Thoracic aorta (tissue), 2 donors: ENCODE data around the gene SLC26A1. TPM values are rescaled to one million over a fixed set of nuclear protein-coding genes. Genes with fewer than 3 reads are reported as not detected.

Experiments
- ATAC-seq: fragments of 150-250 bp; one replicate; pipeline ENCODE4 v1.8.0; 2017; ENCODE audit warnings: low read depth; ENCODE audit not compliant: insufficient number of reproducible peaks, low FRiP score
- DNase-seq: peaks from one replicate; pipeline ENCODE4 v3.0.0-alpha.2; 2020; ENCODE audit warnings: low spot score
- H3K27ac ChIP-seq, 2 donors: fragments of 200-600 bp; sonication (generic); 1 replicate in 1 of 2; 2 replicates in 1 of 2; pipeline ENCODE4 v1.5.1; 2016; ENCODE audit warnings: mild to moderate bottlenecking in 2 of 2, moderate library complexity in 2 of 2
- H3K27me3 ChIP-seq: fragments of 200-600 bp; sonication (generic); replicated peaks from 2 replicates; pipeline ENCODE4 v1.6.0; 2016; ENCODE audit warnings: mild to moderate bottlenecking; ENCODE audit not compliant: insufficient read depth
- H3K36me3 ChIP-seq: fragments of 200-600 bp; sonication (generic); one replicate; pipeline ENCODE4 v1.5.1; 2016
- H3K4me1 ChIP-seq, 2 donors: fragments of 200-600 bp; sonication (generic); 1 replicate in 1 of 2; 2 replicates in 1 of 2; pipeline versions ENCODE4 v1.5.1 to v1.6.0; 2016; ENCODE audit warnings: low read depth in 2 of 2, mild to moderate bottlenecking in 1 of 2; ENCODE audit not compliant: control insufficient read depth in 1 of 2
- H3K4me3 ChIP-seq: fragments of 200-600 bp; sonication (generic); 2 replicates; pipeline ENCODE4 v1.5.1; 2016; ENCODE audit warnings: mild to moderate bottlenecking
- H3K9me3 ChIP-seq: fragments of 200-600 bp; sonication (generic); 2 replicates; pipeline ENCODE4 v1.5.1; 2016
- total RNA-seq, 2 donors: library from RNA; depleted of rRNA; stranded (reverse); fragments of >200 nt; gene quantifications; one replicate each; pipeline versions ENCODE4 v1.1.0 to v1.2.3, GENCODE V29; 2016
- TF ChIP-seq, protein P1 (sequence below): fragments of 200-600 bp; sonication (generic); IDR thresholded peaks from one replicate; pipeline ENCODE4 v1.5.1; 2019; ENCODE audit warnings: antibody characterized with exemption

The SLC26A1 gene
- total RNA-seq, 2 donors from 2014 or later, result not detected

DNA sequence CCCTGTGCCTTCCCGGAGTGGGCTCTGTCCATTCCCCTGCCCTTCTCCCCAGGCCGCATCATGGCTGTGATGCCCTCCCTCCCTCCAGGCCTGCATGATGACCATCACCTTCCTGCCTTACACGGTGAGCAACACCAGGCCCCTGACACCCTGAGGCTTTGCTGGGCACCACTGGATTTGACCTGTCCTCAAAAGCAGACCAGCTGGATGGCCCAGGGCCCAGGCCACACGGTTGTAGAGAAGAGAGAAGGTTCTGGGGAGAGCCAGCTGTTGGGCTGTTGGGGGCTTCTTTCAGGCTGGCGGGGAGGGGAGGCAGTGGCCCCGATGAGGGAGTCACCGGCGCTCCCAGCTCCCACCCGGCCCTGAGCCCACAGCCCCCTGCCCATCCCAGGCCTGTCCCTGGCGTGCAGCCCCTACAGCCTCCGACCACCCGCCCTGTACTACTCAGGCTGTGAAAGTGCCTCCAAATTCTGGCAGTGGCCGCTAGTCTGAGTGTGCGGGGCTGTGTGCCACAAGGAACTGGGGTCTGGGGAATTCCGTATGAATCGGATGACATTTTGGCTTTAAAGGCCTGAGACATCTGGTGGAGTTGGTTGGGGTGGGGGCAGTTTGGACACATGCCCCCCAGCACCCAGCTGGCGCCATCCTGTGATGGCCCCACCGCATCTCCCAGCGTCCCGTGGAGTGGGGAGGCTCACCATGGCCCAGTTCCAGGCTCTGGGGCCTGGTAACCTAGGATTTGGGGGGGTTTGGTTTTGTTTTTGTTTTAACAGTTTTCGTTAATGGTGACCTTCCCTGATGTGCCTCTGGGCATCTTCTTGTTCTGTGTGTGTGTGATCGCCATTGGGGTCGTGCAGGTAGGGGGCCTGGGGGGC lies 41.4 kb downstream of the SLC26A1 start:
- DNase-seq, result no peak
- Histone ChIP-seq H3K36me3 (peaks cover 9% of the 10 kb centered on the region), H3K4me3 (no peak overlapping the region), H3K9me3 (no peaks in the 10 kb centered on the region), H3K4me1 (no peaks in the 10 kb centered on the region), H3K27ac (no peak overlapping the region), H3K27me3 (no peaks in the 10 kb centered on the region)
- no peak for ATAC-seq
- TF ChIP-seq, protein P1, sequence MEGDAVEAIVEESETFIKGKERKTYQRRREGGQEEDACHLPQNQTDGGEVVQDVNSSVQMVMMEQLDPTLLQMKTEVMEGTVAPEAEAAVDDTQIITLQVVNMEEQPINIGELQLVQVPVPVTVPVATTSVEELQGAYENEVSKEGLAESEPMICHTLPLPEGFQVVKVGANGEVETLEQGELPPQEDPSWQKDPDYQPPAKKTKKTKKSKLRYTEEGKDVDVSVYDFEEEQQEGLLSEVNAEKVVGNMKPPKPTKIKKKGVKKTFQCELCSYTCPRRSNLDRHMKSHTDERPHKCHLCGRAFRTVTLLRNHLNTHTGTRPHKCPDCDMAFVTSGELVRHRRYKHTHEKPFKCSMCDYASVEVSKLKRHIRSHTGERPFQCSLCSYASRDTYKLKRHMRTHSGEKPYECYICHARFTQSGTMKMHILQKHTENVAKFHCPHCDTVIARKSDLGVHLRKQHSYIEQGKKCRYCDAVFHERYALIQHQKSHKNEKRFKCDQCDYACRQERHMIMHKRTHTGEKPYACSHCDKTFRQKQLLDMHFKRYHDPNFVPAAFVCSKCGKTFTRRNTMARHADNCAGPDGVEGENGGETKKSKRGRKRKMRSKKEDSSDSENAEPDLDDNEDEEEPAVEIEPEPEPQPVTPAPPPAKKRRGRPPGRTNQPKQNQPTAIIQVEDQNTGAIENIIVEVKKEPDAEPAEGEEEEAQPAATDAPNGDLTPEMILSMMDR, result no peak

DNA sequence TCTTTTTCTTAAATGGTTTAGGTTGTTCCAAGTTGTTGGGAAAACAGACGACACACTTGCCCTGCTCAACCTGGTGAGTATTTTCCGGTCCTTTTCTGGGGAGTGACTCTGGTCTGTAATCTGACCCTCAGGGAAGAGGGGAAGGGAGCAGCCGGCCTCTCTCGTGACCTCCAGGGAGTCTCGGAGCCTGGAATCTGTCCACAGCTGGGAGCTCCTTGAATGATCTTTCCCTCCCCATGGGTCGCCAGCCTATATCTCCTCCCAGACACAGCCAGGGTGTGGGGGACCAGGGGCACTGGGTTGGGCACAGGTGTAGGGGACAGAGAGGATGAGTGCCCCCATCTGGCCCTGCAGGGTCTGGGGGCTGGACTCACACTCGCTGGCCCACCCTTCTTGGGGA lies 42.0 kb downstream of the SLC26A1 start:
- ATAC-seq, result no peak
- Histone ChIP-seq H3K9me3 (no peaks in the 10 kb centered on the region), H3K36me3 (peaks cover 9% of the 10 kb centered on the region), H3K4me3 (no peak overlapping the region), H3K27me3 (no peaks in the 10 kb centered on the region), H3K4me1 (no peaks in the 10 kb centered on the region), H3K27ac (no peak overlapping the region)
- DNase-seq, result no peak
- TF ChIP-seq, protein P1, result no peak

DNA sequence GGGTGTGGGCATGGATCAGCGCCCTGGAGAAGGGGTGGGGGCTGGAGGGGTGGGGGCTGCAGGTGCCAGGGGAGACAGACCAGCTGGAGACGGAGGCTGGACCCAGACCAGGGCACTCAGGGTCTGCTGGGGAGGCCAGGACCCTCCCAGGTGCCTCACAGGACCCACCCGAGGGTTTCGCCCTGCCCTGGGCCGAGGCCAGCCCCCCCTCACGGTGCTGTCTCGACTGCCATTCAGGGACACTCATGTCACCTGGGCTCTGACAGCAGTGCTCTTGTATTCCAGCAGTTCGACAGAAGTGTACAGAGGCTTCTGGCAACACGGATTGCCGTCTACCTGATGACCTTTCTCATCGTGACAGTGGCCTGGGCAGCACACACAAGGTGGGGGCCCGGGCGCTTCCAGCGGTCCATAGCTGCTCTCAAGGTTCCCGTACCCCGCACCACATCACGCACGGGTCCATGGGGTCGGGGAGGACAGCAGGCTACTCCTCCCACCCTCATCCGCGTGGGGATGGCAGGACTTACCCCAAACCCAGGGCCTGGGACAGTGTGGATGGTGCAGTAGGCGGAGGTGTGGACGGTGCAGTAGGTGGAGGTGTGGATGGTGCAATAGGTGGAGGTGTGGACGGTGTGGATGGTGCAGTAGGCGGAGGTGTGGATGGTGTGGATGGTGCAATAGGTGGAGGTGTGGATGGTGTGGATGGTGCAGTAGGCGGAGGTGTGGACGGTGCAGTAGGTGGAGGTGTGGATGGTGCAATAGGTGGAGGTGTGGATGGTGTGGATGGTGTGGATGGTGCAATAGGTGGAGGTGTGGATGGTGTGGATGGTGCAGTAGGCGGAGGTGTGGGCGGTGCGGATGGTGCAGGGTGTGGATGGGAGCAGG lies 42.8 kb downstream of the SLC26A1 start:
- H3K36me3 ChIP-seq, result peaks cover 9% of the 10 kb centered on the region

DNA sequence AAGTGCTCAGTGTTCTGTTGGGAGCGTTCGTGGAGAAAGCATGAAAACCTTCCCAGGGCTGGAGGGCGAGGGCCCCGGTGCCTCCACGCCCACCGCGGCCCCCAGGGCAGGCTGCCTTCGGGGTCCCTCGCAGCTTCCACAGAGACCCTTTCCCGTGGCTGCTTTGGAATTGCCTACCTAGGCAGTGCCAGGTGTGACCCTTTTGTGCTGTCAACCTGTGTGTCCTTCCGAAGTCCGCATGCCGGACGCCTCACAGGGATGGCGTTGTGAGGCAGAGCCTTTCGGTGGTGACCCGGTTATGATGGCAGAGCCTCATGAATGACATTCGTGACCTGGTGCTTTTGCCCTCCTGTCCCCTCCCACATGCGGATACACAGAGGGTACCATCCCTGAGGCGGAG lies 43.5 kb downstream of the SLC26A1 start:
- Histone ChIP-seq H3K4me1 (no peaks in the 10 kb centered on the region), H3K27me3 (no peaks in the 10 kb centered on the region), H3K4me3 (no peak overlapping the region), H3K27ac (no peak overlapping the region), H3K9me3 (no peaks in the 10 kb centered on the region), H3K36me3 (peaks cover 9% of the 10 kb centered on the region)
- DNase-seq, result no peak
- ATAC-seq, result no peak
- TF ChIP-seq, protein P1, result no peak

More for the DNA sequence above, 42.8 kb downstream of the SLC26A1 start:
- Histone ChIP-seq H3K27ac (no peak overlapping the region), H3K27me3 (no peaks in the 10 kb centered on the region), H3K9me3 (no peaks in the 10 kb centered on the region), H3K4me3 (no peak overlapping the region), H3K4me1 (no peaks in the 10 kb centered on the region)
- DNase-seq (no peak), ATAC-seq (no peak)
- TF ChIP-seq, protein P1, result no peak

DNA sequence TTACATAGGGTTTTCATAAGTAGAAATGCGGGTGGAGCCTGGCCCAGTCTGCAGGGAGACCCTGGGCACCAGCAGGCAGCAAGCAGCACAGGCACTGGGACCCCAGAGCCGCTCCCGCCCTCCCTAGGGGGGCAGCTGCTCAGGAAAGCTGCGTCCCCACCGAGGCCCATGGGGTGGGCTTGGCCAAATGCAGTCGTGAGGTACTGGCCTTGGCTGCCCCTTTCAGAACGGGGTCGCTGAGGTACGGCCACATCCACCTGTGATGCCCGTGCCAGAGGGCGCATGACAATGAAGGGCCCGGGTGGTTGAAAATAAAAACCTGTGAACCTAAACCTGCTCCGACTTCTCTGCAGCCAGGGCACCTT lies 44.3 kb downstream of the SLC26A1 start:
- Histone ChIP-seq H3K4me1 (no peaks in the 10 kb centered on the region), H3K27me3 (no peaks in the 10 kb centered on the region), H3K36me3 (peaks cover 9% of the 10 kb centered on the region), H3K27ac (no peak overlapping the region), H3K9me3 (no peaks in the 10 kb centered on the region), H3K4me3 (no peak overlapping the region)
- TF ChIP-seq, protein P1, result no peak
- no peak for DNase-seq
- no peak for ATAC-seq
